HG02938 (cell line): ENCODE results near the gene SETDB1.
"Not testable (repeated sequence)": the region's sequence is repeated elsewhere in the genome, so short reads cannot be mapped to it uniquely, and the experiment has no call there.

Experiments used
- ATAC-seq: cut with Tn5 transposase; IDR thresholded peaks from one replicate; pipeline ENCODE4 v1.9.1; 2021; ENCODE audit warnings: mild to moderate bottlenecking, moderate library complexity; ENCODE audit not compliant: unreplicated experiment

SETDB1 gene

DNA sequence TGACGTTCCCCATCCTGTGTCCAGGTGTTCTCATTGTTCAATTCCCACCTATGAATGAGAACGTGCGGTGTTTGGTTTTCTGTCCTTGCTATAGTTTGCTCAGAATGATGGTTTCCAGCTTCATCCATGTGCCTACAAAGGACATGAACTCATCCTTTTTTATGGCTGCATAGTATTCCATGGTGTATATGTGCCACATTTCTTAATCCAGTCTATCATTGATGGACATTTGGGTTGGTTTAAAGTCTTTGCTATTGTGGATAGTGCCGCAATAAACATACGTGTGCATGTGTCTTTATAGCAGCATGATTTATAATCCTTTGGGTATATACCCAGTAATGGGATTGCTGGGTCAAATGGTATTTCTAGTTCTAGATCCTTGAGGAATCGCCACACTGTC is 2.6 kb downstream of the SETDB1 start:
- not testable (repeated sequence) for ATAC-seq

DNA sequence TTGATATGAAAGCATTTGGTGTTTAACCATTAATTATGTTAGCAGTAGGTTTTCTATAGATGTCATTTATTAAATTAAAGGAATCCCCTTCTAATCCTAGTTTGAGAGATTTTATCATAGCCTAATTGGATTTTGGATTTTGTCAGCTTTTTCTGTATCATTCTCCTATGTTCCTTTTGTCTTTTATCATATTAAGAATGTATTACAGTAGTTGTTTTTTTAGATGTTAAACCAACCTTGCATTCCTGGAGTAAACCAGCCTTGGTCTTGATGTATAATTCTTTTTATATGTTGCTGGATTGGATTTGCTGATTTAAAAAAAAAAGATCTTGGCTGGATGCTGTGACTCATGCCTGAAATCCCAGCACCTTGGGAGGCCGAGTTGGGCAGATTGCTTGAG is 5.6 kb downstream of the SETDB1 start:
- ATAC-seq = no peak

DNA sequence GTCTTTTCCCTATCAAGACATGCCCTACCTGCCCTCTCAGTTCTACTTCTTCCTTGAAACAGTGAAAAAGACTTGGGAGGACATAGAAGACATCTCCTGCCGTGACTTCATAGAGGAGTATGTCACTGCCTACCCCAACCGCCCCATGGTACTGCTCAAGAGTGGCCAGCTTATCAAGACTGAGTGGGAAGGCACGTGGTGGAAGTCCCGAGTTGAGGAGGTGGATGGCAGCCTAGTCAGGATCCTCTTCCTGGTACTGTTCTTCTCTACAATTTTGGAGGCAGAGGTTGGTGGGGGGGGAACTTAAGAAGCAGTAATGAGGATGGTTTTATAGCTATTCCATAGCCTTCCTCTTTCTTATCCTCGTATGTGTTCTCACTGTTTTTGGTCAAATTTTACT is 18.7 kb downstream of the SETDB1 start:
- no peak for ATAC-seq

DNA sequence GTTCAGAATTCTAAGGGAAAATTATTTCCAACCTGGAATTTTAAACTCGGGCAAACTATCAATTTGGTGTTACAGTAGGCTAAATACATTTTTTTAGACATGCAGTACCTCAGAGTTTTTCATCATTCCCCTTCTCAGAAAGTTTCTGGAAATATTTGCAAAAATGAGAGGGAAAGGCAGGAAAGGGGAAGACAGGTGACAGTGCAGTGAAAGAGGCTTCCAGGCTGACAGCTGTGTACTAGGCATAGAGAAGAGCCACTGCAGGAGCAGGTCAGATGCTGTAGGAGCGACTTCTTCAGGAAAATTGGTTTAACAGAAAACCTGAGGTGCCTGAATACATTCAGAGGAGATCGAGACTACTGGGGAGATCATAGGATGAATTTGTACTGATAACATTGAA is 28.5 kb downstream of the SETDB1 start:
- ATAC-seq = no peak

DNA sequence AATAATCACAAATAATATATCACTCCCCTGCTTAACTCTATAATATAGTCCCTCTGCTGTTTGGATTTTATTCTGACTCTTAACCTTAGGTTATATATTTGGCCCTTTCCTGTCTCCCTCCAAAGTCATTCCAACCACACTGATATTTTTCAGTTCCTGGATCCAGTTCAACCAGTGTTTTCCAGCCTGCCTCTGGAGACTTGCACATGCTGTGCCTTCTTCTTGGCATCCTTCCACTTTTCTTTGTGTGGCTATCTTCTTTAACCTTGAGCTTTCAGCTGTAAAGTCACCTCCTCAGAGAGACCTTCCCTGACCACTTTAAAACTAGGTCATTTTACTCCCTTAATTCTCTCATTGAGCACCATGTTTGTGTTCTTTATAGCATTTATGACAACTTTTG is 29.1 kb downstream of the SETDB1 start:
- ATAC-seq = no peak

DNA sequence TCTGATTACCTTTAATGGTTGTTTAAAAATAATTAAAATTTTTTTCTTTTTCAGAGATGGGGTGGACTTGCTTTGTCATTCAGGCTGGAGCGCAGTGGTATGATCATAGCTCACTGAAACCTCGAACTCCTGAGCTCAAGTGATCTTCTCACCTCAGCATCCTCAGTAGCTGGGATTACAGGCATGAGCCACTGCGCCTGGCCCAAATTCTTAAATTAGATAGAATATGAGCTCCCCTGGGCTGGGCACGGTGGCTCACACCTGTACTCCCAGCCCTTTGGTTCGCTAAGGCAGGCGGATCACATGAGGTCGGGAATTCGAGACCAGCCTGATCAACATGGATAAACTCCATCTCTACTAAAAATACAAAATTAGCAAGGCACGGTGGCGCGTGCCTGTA is 31.5 kb downstream of the SETDB1 start:
- no peak for ATAC-seq

DNA sequence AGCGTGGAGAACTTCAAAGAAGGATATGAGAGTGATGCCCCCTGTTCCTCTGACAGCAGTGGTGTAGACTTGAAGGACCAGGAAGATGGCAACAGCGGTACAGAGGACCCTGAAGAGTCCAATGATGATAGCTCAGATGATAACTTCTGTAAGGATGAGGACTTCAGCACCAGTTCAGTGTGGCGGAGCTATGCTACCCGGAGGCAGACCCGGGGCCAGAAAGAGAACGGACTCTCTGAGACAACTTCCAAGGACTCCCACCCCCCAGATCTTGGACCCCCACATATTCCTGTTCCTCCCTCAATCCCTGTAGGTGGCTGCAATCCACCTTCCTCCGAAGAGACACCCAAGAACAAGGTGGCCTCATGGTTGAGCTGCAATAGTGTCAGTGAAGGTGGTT is 34.5 kb downstream of the SETDB1 start:
- ATAC-seq = no peak

DNA sequence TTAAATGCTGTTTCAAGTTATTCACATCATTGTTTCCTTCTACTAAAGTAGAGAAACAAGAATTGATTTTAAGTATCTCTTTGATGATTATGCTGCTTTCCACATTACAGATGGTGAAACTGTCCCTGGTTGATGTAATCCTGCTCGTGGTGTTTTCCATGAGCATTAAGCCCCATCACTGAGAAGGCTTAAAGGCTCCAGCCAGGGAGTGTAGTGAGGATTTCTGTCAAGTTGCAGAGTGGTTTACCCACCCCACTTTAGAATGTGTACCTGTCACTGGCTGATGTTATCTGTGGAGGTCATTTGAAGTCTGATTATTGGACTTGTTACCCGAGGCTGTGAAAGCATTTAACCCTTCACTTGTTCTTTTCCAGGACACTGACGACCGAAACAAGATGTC is 35.6 kb downstream of the SETDB1 start:
- ATAC-seq = no peak

DNA sequence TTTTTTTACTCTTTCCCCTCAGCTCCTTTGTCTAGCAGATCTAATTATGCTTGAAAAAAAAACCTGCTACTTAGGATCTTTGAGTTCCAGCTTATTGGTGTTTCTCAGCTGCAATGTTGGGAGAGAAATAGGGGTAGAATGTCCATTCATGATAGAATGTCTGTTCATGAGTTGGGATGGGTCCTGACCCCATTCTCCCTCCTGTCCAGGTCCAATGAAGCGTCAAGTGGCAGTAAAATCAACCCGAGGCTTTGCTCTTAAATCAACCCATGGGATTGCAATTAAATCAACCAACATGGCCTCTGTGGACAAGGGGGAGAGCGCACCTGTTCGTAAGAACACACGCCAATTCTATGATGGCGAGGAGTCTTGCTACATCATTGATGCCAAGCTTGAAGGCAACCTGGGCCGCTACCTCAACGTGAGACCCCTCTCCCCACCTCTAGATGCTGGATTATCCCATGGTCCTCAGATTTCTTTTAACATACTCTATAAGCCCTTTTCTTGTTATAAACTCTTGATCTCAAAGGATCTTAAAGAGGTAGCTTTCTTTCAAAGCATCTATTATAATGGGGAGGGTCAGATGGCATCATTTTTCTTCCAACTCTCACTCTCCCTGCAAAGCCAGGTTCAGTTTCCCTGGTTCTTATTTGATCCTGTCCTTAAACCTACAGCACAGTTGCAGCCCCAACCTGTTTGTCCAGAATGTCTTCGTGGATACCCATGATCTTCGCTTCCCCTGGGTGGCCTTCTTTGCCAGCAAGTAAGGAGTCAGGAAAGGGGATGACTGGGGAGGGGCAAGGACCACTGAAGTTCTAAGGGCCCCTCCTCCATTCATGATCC is 37.4 kb downstream of the SETDB1 start:
- ATAC-seq = no peak

DNA sequence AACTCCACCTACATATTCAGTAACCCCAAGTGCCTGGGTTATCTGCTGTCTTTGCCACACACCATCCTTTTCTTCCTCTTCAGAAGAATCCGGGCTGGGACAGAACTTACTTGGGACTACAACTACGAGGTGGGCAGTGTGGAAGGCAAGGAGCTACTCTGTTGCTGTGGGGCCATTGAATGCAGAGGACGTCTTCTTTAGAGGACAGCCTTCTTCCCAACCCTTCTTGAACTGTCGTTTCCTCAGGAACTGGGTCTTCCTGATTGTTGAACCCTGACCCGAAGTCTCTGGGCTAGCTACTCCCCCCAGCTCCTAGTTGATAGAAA is 38.0 kb downstream of the SETDB1 start:
- no peak for ATAC-seq

DNA sequence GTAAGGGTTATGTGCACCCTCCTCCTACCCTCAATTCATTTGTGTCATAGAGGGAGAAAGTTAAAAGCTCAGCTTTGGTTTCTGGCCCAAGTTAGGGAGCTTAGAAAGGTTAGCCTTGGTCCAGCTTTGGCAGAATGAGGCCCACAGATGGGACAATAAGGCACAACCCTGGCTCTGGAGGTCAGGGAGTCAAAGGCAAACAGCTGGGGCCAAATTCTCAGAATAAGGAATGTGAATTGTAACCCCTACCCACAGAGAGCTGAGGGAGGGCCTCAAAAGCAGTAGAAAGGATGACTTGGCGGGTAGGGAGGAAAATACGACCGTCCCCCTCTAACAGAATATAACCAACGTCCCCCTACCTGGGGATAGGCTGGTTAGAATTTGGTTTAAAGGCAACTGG is 39.4 kb downstream of the SETDB1 start:
- no peak for ATAC-seq

DNA sequence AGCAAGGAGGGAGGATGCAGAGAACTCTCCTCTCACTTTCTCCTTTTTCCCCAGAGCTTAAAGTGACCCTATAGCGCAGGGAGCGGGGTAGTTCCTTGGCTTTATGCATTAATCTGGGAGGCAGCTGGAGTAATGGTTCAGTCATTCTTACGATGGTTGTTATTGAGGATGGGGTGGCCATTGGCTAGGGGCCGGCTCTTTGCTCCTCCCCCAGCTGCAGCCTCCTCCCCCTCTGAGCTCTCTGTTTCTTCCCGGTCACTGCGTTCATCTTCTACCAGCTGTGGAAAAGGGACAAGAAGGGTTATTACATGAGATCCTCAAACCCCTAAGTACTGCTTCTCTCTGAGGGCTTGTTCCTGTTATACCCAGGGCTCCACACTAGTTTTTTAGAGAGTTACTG is 39.8 kb downstream of the SETDB1 start:
- no peak for ATAC-seq

DNA sequence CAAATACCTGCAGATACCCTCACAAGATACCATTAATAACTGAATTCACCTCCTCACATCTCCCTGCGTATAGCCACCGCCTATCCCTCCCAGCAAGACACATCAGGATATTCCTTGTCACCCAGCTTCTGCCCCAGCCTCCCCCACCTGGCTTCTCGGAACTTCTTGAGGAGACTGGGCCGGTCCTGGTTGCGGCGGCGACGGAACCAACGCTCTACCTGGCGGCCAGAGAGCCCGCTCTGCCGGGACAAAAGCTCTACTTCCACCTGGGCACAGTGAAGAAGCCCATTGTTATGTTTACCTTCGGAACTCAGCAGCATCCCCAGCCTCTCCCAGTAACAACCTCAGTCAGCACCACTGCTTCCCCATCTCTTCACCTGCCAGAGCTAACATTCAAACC is 41.8 kb downstream of the SETDB1 start:
- ATAC-seq = no peak

DNA sequence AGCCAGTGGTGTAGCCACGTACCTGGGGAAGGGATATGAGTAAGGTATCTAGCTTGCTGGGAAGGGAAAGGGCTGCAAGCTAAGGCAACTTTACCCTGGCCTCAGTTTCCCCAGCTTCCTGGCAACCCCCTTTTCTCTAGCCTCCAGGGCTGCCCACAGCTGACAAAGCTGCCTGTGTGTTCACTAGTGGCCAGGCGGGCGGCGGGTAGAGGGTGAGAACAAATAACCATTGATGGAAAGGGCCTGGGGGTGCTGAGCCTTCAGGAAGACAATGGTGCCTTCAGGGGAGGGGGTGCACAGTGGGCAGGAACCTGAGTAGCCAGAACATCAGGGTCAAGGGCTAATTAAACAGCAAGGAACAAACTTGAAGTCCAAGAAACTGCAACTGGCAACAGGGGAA is 42.3 kb downstream of the SETDB1 start:
- no peak for ATAC-seq

DNA sequence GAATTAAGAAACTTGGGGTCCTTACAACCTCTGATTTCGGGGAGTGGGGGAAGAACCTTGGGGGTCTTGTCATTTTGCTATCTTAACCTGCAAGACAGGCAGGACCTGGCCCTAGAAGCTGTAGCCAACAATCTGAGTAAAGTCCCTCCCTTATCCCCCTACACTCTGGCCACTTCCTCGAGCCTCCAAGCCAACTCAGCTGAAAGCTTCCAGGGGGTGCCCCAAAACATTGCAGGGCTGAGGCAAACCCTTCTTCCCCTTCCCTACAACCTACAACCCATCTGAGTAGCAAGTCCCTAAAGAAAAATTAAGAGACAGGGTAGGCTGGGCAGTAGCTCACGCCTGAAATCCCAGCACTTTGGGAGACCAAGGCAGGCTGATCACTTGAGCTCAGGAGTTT is 43.5 kb downstream of the SETDB1 start:
- ATAC-seq = no peak

DNA sequence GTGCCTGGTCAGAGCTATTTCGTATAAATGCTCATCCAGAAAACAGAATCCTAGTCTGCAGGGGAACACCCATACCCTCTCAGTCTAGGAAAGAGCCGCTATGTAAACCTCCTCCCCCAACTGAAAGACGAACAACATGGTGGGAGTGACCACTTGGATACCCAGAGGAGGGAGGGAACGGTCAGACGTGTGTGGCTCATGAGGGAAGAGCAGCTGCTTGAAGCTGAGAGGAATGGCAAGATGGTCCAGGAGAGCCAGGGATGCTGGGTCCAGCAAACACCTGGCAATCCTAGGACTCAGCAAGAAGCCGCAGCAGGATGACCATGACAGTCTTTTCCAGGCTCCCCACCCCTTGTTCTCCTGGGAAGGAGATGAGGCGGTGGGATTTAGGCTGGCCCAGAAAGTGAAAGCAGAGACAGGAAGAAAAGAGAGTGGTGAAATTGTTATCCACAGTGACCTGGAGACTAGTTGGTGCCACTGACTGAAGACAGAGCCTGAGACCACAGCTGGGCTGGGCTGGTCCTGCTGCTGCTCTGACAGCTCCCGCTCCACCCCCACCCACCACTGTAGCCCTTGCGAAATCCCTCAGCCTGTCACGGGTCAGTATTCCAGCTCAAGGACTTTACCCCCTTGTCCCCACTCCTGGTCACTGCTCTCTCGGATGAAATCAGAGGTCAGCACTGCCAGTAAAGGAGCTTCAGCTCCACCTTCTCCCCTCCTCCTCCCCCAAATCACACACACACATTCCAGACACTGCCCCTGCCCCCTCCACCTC is 44.8 kb downstream of the SETDB1 start:
- no peak for ATAC-seq

DNA sequence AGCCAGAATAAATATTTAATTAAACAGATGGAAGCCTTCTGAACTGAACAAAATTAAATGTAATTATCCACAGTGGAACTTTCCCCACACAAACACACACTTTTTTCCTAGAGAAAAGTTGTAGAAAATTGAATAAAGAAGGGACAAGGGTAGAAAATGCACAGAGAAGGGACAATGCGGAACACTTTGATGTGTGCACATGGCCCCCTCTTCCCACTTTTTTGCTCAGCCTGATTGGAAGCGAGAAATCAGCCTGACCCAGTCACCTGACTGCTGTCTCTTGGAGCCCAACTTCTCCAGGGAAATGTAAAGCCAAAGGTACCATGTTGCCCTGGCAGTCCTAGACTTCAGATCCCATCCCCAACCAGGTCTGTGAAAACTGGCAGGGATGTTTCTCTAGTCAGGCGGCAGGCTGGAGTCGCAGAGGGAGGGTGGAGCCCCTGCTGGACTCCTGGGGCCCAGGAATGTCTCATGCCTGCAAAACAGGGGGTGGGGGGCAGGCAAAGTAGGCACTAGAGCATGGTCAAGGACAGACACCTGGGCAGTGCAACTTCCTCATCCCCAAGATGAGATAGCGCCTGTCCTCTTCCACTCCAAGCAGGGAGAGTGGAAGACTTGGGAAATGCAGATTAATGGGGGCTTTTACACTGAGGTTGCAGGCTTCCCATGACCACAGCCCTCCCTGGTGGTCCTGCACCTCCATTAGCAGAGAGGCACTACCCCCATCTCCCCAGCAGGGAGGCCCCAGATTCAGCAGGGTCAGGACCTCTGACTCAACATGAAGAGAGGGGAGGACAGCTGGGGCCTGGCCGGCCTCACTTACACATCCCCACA is 45.6 kb downstream of the SETDB1 start:
- no peak for ATAC-seq

DNA sequence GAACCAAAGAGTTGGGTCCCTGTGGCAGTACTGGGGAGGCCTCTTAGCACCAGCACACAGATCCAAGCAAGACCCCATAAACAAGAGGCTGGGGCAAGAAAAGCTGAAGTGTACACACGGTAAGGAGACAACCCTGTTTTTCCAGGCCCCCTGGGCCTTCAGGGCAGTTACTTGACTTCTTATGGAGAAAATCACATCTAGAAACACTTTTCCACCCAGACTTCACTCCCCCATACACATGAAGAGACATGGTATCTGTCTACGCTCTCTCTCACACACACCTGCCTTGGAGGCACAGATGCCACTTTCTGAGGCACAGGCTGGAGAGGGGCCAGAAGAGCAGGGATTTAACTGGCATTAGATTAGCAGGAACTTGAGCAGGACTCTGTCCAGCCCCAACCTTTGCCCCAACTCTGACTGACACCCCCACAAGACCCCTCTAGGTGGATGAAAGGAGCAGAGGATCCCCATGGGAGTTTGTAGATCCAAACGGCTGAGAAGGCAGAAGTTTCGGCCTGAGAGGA is 46.3 kb downstream of the SETDB1 start:
- ATAC-seq = no peak

DNA sequence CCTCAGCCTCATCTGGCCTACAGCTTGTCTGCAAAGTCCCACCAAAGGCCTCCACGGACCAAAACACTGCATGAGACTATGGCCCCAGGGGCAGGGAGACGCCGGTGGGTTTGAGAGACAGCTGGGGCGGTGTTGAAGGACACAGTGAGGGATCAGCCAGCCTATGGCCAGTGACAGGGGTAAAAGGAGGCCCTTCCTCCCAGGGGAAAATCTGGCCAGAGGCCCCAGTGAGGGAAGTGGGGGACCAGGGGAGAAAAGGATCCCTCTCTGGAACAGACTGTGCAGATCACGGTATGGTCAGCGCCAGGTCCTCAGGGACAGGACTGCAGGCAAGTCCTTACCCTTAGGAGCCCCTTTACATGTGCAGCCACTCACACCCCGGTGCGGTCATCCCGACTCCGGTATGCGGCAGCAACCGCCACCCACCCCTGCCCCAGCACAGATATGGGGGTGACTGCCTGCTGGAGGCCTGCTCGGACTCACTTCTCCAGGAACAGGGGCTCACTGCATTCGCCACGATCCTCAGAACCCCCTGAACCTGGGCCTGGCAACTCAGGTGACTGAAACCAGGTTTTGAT is 47.2 kb downstream of the SETDB1 start:
- no peak for ATAC-seq

DNA sequence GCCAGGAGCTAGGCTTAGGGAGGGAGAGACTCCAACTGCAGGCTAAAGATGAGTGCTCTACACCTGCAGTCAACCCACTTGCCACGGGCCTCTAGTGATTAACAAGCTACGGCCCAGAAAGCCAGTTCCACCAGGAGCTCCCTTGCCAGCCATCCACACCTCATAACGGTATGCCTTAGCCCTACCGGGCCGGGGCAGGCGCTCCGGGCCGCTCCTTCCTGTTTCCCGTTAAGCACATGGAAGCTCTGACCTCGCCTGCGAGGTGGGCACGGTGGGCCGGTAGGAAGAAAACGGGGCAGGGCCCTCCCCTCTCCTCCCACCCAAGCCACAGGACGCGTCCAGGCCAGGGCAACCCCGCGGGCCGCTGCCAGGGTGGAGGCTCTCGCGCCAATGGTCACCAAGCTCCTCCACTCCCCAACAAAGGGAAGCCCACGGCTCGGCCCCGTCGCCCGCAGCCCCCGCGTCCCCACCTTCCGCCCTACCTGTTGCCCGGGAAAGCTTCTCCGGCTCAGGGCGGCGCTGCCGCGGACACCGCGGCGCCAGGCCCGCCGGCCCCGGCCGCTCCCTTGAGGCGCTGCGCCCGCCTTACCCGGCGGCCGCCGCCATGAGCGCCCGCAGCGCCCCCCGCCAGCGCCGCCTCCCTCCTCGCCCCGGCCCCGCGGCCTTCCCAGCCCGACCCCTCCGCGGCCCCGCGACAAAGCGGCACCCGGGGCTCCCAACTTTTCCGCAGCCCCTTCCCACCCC is 47.8 kb downstream of the SETDB1 start:
- ATAC-seq = no peak
